HepG2 (cell line): Measurements from ENCODE around the gene ASB16. TPM values are rescaled to one million over a fixed set of nuclear protein-coding genes. Genes with fewer than 3 reads are reported as not detected.
A peak's percentile ranks its signal among the peaks of the same experiment; 100 is the strongest.

ENCODE experiments used
- ATF1 ChIP-seq: IDR thresholded peaks from 2 replicates; pipeline ENCODE4 v1.6.1; 2016; ENCODE audit warnings: mild to moderate bottlenecking, control low read depth
- CEBPB ChIP-seq: IDR thresholded peaks from 2 replicates; pipeline ENCODE4 v1.6.1; 2011; ENCODE audit warnings: low read depth, low read length, improper control_type of control experiment, borderline replicate concordance
- CSRNP1 ChIP-seq: sonication (generic); formaldehyde crosslinking; IDR thresholded peaks from 2 replicates; pipeline ENCODE4 v1.8.1; 2023; ENCODE audit warnings: mild to moderate bottlenecking, missing genetic modification reagents
- HNF4G ChIP-seq, 2 experiments: sonication (generic) in 1 of 2; formaldehyde crosslinking in 1 of 2; IDR thresholded peaks; 2 replicates each; pipeline versions ENCODE4 v1.4.0 to v1.6.1; 2011 to 2020; ENCODE audit warnings: borderline replicate concordance in 2 of 2, low read depth in 2 of 2, mild to moderate bottlenecking in 2 of 2, low read length in 1 of 2, missing genetic modification reagents in 1 of 2, moderate library complexity in 1 of 2
- KDM3A ChIP-seq: IDR thresholded peaks from 2 replicates; pipeline ENCODE4 v1.6.1; 2018; ENCODE audit warnings: low read depth, missing compliant biosample characterization
- KDM4B ChIP-seq: sonication (generic); formaldehyde crosslinking; IDR thresholded peaks from 2 replicates; pipeline ENCODE4 v1.4.0; 2020; ENCODE audit warnings: missing genetic modification reagents
- MAFG ChIP-seq: sonication (generic); formaldehyde crosslinking; IDR thresholded peaks from 2 replicates; pipeline ENCODE4 v1.5.1; 2020; ENCODE audit warnings: mild to moderate bottlenecking, missing genetic modification reagents
- NR2F1 ChIP-seq, 2 experiments: fragments of 450-650 bp in 1 of 2; formaldehyde crosslinking in 1 of 2; IDR thresholded peaks; 2 replicates each; pipeline versions ENCODE4 v1.5.0 to v1.6.1; 2016 to 2020; ENCODE audit warnings: mild to moderate bottlenecking in 1 of 2, missing compliant biosample characterization in 1 of 2, missing genetic modification reagents in 1 of 2, moderate library complexity in 1 of 2
- SRSF4 ChIP-seq: fragments of 200-400 bp; formaldehyde crosslinking; IDR thresholded peaks from one replicate; pipeline ENCODE4 v1.6.1; 2018; ENCODE audit warnings: mild to moderate bottlenecking, low read depth, low read length, moderate library complexity; ENCODE audit not compliant: poor library complexity, severe bottlenecking
- STAT6 ChIP-seq: sonication (generic); formaldehyde crosslinking; IDR thresholded peaks from 2 replicates; pipeline ENCODE4 v1.4.0; 2020; ENCODE audit warnings: missing genetic modification reagents, mild to moderate bottlenecking, borderline replicate concordance
- TP53 ChIP-seq: sonication (generic); formaldehyde crosslinking; conservative IDR thresholded peaks from 2 replicates; pipeline ENCODE4 v1.4.0; 2020; ENCODE audit warnings: missing genetic modification reagents
- TRIM24 ChIP-seq: sonication (generic); formaldehyde crosslinking; IDR thresholded peaks from 2 replicates; pipeline ENCODE4 v1.8.0; 2022; ENCODE audit warnings: mild to moderate bottlenecking, missing genetic modification reagents
- ZBTB21 ChIP-seq: sonication (generic); formaldehyde crosslinking; IDR thresholded peaks from 2 replicates; pipeline ENCODE4 v1.4.0; 2020; ENCODE audit warnings: missing genetic modification reagents
- ZNF318 ChIP-seq: sonication (generic); formaldehyde crosslinking; IDR thresholded peaks from 2 replicates; pipeline ENCODE4 v1.4.0; 2020; ENCODE audit warnings: mild to moderate bottlenecking, missing genetic modification reagents
- ZNF382 ChIP-seq: sonication (generic); formaldehyde crosslinking; IDR thresholded peaks from 2 replicates; pipeline ENCODE4 v1.5.0; 2020; ENCODE audit warnings: missing genetic modification reagents, mild to moderate bottlenecking, borderline replicate concordance
- polyA plus RNA-seq, 8 experiments: library from polyadenylated mRNA; depleted of rRNA in 3 of 8; stranded (reverse) in 7 of 8; unstranded in 1 of 8; fragments of >200 nt; fragmentation: Illumina TruSeq in 4 of 8; extraction: Trizol in 4 of 8; gene quantifications; 2 replicates each; pipeline versions ENCODE4 v1.2.1 to v1.2.3, GENCODE V29; 2011 to 2016; ENCODE audit warnings: low read depth in 4 of 8, missing spikeins in 1 of 8, mixed read lengths in 1 of 8; ENCODE audit not compliant: insufficient read depth in 1 of 8
- total RNA-seq, 5 experiments: library from RNA; depleted of rRNA; stranded (reverse); fragments of >200 nt; fragmentation: Illumina TruSeq; extraction: Trizol; gene quantifications; 2 replicates each; pipeline ENCODE4 v1.2.3, GENCODE V29; 2016; ENCODE audit warnings: low read depth in 1 of 5

The ASB16 gene
- total and polyA plus RNA-seq, 2 of the 13 experiments (the other 11 are each of a cell fraction or from before 2014, with no cell fraction given), result 0.07 TPM; not detected in 1

DNA sequence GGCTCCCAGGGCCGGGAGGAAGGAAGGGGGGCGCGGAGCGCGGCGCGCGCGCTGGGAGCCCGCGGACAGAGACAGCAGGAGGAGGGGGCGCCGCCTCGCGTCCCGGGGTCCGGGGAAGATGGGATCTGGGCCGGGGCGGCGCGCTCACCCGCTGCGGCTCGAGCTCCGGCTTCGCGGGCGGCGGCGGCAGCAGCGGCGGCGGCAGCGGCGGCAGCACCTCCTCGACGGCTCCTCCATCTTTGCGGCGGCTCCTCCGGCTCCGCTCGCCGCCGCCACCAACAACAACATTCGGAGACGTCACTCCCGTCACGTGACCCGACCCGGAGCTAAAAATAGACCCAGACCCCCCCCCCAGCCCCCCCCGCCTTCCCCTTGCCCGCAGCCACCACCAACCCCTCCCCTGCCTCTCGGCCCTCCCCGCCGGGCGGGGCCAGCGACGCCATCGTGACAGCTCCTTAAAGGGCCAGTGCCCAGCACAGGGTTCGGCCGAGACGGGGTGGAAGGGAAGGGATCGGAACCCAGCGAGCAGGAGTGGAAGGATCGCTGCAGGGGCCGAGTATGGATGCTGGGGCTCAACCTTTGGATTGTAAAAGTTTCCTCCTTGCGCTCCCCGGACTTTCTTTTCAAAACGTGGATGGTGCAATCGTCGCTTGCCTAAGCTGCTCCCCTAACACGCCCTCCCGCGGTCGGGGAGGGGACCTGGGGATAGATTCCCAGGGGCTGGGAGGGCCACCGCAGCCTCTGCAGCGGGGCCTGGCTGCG lies 47.0 kb upstream of the ASB16 start, which contains the start of gene HDAC5 (continued):
- peak; percentile 84; the same call in 1 of the 2 replicates for TF ChIP-seq ZNF318 (CRISPR knock-in tag)
- TF ChIP-seq SRSF4, result no peak
- no peak for TF ChIP-seq TRIM24 (CRISPR knock-in tag)
- TF ChIP-seq CSRNP1 (CRISPR knock-in tag), result no peak
- peak; percentile 97 for TF ChIP-seq CEBPB
- no peak for TF ChIP-seq ATF1 (CRISPR knock-in tag)
- no peak for TF ChIP-seq STAT6
- no peak for TF ChIP-seq ZNF382 (CRISPR knock-in tag)
- TF ChIP-seq ZBTB21 (CRISPR knock-in tag), result peak; percentile 46; the same call in 1 of the 2 replicates
- no peak; the same call in 1 of the 2 replicates for TF ChIP-seq HNF4G (IDR thresholded peaks at IDR 0.05; ENCODE audit: borderline replicate concordance, low read depth, low read length)
- no peak; the same call in 1 of the 2 replicates for TF ChIP-seq HNF4G (CRISPR knock-in tag; IDR thresholded peaks at IDR 0.05; ENCODE audit: borderline replicate concordance, low read depth)
- TF ChIP-seq NR2F1 (CRISPR knock-in tag; IDR thresholded peaks at IDR 0.05), result peak in 1 of 2 experiments; percentile 42; a peak in 1 of 4 replicates
- TF ChIP-seq KDM3A (CRISPR knock-in tag), result peak; percentile 95
- TF ChIP-seq TP53, result 0 out of 2 replicates have a peak, but pooled peaks have one; percentile 87
- 0 out of 2 replicates have a peak, but pooled peaks have one; percentile 50 for TF ChIP-seq KDM4B (CRISPR knock-in tag)
- TF ChIP-seq MAFG (CRISPR knock-in tag), result no peak
